Measurements from ENCODE around the gene CX3CL1.

The CX3CL1 gene

DNA sequence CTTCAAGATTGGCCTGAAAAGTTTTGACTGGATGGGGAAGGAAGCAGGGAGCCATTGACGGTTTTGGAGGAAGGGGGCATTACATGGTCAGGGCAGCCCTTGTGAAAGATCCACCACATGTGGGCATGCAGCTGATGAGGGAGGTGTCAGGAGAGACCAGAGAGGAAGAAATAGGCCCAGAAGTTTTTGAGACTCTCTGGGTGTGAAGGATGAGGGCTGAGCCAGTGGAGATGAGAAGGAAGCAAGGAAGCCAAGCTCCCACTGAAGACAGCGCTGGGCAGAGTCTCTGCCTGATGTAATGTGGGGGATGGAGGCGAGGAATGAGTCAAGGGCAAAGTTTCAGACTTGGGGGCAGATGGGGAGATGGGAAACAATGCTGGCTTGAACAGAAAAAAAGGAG lies 32.8 kb downstream of the CX3CL1 start:
- DNase-seq (ENCODE audit: low read depth in 2 of 2): no peak

DNA sequence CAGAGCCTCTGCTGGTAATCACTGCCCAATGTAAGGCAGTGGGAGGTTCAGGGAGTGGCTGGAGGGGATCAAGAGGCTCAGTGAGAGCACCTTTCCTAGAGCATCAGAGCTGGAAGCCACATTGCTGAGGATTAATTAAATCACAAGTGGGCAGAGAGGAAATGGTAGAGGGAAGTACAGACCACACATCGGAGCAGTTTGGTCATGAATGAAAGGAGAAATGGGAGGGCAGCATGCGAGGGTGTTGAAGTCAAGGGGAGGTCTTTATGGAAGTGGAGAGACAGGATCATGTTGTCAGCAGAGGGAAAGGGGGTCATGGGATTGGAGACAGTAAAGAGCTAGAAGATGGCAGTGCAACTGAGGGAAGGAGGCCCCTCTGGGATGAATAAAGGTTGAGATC lies 34.6 kb downstream of the CX3CL1 start:
- DNase-seq (ENCODE audit: low read depth in 2 of 2): no peak

- DNase-seq (ENCODE audit: low read depth in 2 of 2): no peak
Observed at GRCh38 chr16:57407521-57408353, 35.4 kb downstream of the CX3CL1 start.

- DNase-seq (ENCODE audit: low read depth in 2 of 2): no peak
Observed at GRCh38 chr16:57409065-57409464, 36.8 kb downstream of the CX3CL1 start.

- DNase-seq (ENCODE audit: low read depth in 2 of 2): no peak
Observed at GRCh38 chr16:57409870-57410587, 37.7 kb downstream of the CX3CL1 start.

- DNase-seq (ENCODE audit: low read depth in 2 of 2): no peak
Observed at GRCh38 chr16:57411362-57411976, 39.2 kb downstream of the CX3CL1 start.

GRCh38 chr16:57412584-57412983 lies 40.3 kb downstream of the CX3CL1 start:
- no peak for DNase-seq (ENCODE audit: low read depth in 2 of 2)

DNA sequence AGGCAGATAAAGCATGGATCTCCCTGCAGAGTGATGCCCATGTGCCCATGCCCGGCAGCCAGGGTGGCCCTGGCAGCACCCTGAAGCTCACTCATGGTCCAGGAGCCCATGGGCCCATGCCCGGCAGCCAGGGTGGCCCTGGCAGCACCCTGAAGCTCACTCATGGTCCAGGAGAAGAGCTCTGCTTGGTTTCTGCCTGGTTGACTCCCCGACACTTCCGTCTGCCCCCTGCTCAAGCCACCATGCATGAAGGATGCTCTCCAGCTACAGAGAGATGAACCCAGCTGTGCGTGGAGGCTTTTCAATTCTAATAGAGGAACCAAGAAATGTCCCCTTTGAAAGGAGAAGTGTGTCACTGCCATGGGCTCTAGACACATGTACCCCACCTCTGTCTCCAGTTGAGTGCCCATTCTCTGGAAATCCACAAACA lies 41.0 kb downstream of the CX3CL1 start:
- DNase-seq (ENCODE audit: low read depth in 2 of 2): no peak

DNA sequence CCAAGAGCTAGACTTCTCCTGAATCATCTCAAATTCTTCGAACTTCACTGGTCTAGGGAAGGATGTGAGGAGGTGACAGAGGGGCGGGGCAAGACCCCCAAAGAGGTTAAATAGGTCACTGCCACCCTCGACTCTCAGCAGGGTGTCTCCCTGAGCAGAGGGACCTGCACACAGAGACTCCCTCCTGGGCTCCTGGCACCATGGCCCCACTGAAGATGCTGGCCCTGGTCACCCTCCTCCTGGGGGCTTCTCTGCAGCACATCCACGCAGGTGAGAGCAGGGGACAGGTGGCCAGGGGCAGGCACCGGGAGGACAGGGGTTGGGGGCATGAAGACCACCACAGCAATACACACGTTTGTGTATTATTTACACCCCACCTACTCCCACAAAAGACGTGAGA lies 41.4 kb downstream of the CX3CL1 start:
- no peak for DNase-seq (ENCODE audit: low read depth in 2 of 2)

GRCh38 chr16:57416084-57416483 lies 43.8 kb downstream of the CX3CL1 start:
- DNase-seq (ENCODE audit: low read depth in 2 of 2): no peak

DNA sequence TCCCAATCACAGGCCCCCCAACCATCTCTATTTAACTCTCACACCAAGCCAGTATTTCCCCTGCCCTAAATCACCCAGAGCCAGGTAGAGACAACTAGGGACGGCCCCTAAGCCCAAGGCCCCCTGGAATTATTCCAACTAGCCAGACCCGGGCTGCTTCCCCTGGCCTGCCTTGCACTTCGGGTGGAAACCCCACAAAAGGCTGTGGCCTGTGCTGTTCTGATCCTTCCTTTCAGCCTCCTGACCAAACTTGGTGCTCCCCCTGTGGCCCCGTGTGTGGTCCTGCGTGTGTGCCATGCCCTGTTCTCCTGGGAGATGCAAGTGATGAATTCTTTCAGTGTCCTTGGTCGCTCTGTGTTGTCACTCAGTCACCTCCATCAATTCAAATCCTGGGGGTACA lies 47.2 kb downstream of the CX3CL1 start:
- DNase-seq (ENCODE audit: low read depth in 2 of 2): no peak

DNA sequence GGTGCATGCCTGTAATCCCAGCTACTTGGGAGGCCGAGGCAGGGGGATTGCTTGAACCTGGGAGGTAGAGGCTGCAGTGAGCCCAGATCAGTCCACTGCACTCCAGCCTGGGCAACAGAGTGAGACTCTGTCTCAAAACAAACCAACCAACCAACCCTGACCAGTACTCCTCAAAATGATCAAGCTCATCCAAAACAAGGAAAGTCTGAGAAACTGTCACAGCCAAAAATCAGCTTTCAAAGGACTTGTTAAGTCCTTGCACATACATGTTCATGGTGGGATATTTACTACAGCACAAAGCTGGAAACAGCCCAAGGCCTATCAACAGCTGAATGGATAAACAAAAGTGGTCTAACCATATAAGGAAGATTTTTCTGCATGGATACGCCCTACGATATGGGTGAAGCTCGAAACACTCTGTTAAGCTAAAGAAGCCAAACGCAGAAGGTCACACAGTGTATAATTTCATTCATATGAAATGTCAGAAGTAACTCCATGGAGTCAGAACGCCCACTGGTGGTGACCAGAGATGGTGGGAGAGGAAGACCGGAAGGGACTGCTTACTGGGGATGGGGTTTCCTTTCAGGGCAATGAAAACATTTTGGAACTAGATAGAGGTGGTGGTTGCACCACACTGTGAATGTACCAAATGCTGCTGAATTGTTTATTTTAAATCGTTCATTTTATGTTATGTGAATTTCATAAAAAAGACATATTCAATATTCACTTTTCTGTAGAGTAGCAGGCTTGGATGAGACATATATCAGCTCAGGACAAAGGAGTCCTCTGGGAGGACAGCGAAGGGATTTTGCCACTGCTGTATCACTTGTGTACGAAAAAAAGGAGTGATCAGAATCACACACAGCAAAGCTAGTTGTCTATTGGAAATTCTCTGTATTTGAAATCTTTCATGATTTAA lies 50.0 kb downstream of the CX3CL1 start:
- DNase-seq (ENCODE audit: low read depth in 2 of 2): peak; percentile 25

- DNase-seq (ENCODE audit: low read depth in 2 of 2): no peak
Observed at GRCh38 chr16:57423152-57423551, 50.9 kb downstream of the CX3CL1 start.

DNA sequence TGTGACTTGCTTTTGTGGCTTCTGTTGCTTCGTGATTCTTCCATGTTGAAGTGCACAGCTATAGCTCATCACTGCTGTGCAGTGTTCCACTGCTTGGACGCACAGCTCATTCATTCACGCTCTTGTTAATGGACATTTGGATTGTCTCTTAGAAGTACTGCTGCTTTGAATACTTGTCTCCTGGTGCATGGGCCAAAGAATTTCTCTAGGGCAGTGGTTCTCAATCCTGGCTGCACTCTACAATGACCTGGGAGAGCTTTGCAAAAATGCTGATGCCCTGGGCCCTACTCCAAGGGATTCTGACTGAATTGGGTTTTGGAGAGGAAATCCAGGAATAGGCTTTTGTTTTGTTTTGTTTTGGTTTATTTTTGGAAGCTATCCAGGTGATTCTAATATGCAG lies 52.3 kb downstream of the CX3CL1 start:
- DNase-seq (ENCODE audit: low read depth in 2 of 2): no peak

DNA sequence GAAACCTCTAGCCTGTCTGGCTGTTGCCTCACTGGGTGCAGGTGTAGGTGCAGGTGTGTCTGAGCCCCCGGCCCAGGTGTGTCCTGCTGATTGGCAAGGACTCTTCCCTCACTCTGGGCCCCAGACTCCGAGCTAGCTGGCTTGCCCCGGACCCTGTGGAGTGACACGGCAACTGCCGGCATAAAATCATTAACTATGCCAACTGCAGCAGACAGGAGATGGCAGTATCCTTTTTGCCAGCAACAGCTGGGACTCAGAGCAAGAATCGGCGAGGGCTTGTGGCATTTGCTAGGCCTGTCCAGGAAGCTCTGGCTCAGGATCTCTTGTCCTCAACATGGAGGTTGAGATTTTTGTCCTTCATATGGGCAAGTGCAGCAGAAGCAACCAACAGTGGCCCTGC lies 54.1 kb downstream of the CX3CL1 start:
- DNase-seq (ENCODE audit: low read depth in 2 of 2): no peak

- no peak for DNase-seq (ENCODE audit: low read depth in 2 of 2)
Observed at GRCh38 chr16:57427307-57427706, 55.0 kb downstream of the CX3CL1 start.

- no peak for DNase-seq (ENCODE audit: low read depth in 2 of 2)
Observed at GRCh38 chr16:57427824-57428223, 55.5 kb downstream of the CX3CL1 start.

DNA sequence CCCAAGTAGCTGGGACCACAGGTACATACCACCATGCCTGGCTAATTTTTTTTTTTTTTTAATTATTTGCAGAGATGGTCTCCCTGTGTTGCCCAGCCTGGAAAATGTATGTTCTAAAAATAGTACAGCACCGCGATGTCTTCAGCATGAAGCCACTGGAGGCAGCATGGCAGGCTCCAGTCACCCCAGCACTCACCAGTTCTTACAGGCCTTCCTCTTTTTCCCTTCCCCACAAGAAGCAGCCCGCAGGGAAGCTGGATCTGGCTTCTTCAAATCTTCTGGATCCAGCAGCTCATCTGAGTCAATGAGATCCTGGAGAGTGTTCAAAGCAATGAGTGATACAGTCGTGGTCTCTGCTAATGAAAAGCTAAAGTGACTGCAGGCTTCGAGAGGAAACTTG lies 58.7 kb downstream of the CX3CL1 start:
- no peak for DNase-seq (ENCODE audit: low read depth in 2 of 2)

DNA sequence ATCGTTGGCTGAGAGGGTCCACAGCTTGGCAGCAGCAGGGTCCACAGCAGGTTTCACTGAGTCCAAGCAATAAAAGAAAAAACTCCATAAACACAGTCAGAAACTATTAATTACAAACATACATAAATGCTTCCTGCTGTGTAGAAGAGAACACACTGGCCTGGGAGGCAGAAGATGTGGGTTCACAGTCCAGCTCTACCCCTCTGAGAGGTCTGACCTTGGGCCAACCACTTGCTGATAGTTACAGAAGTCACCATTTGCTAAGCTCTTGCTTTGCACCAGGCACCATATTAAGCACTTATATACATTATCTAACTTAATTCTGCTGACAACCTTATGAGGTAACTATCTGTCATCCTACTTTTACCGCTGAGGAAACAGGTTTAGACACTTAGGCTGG lies 60.2 kb downstream of the CX3CL1 start:
- no peak for DNase-seq (ENCODE audit: low read depth in 2 of 2)

DNA sequence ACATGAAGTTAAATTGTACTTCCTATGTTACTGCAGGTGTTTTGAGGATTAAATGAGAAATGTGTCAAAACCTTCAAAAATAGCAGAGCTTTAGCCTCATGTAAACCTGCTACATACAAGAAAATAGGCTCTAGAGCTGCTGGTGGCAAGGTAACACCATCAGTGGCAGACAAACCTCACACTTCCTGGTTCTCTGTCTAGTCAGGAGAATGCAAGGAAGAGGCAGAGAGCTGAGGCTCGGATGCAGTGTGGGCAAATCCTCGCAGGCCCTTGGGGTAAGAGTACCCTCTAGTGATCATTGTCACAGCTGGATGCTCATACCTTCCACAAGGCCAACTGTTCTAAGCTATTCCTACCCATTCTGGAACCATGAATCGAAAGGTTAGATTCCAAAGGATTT lies 60.7 kb downstream of the CX3CL1 start:
- no peak for DNase-seq (ENCODE audit: low read depth in 2 of 2)

- no peak for DNase-seq (ENCODE audit: low read depth in 2 of 2)
Observed at GRCh38 chr16:57434003-57434402, 61.7 kb downstream of the CX3CL1 start.

Data from fibroblast of skin of left biceps (primary cell).